GM12801 (cell line): ENCODE data around the gene PPP2R5C.

Experiments used
- TF ChIP-seq, protein P1 (sequence below): IDR thresholded peaks from one replicate; pipeline ENCODE4 v1.5.1; 2011; ENCODE audit warnings: control low read depth; ENCODE audit not compliant: insufficient read length; ENCODE audit errors: extremely low read depth

Gene PPP2R5C

DNA sequence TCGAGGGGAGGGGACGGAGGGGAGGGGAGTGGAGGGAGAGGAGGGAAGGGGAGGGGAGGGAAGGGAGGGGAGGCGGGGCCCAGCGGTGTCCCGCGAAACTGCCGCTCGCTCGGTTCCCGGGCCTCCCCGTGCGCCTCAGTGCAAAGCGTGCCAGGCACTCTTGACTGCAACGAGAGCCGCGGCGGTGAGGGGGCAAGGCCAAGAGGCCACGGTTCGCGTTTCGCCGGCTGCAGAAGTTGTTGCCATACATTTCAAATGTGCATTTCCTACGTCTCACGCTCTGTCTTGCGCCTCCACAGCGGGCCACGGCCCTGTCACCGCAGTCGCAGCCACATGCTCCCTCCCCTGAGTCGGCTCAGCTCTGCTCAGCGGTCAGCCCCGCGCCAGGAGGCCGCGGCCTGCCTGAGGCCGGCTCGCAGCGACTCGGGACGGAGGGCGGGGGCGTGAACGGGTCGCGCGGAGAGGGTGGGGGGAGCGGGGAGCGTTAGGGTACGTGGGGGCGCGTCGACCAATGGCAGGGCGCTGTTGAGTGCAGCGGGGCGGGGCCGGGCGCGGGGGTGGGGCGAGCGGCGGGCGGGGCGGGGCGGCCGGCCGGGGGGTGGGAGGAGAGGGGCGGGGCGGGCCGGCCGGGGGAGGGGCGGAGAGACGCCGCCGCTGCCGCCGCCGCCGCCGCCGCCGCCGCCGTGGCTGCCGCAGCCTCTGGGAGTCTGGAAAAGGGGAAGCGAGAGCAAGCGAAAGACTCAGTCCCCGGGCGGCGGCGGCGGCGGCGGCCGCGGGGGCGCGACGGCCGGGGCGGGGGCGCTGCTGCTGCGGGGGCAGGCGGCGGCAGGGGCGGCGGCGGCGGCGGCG is at the start of gene PPP2R5C:
PPP2R5C (plus strand) TSS at position 678 of the 849 bp plus-strand sequence. CDS start 185 bp downstream, outside the sequence.
- TF ChIP-seq, protein P1, sequence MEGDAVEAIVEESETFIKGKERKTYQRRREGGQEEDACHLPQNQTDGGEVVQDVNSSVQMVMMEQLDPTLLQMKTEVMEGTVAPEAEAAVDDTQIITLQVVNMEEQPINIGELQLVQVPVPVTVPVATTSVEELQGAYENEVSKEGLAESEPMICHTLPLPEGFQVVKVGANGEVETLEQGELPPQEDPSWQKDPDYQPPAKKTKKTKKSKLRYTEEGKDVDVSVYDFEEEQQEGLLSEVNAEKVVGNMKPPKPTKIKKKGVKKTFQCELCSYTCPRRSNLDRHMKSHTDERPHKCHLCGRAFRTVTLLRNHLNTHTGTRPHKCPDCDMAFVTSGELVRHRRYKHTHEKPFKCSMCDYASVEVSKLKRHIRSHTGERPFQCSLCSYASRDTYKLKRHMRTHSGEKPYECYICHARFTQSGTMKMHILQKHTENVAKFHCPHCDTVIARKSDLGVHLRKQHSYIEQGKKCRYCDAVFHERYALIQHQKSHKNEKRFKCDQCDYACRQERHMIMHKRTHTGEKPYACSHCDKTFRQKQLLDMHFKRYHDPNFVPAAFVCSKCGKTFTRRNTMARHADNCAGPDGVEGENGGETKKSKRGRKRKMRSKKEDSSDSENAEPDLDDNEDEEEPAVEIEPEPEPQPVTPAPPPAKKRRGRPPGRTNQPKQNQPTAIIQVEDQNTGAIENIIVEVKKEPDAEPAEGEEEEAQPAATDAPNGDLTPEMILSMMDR, result no peak

DNA sequence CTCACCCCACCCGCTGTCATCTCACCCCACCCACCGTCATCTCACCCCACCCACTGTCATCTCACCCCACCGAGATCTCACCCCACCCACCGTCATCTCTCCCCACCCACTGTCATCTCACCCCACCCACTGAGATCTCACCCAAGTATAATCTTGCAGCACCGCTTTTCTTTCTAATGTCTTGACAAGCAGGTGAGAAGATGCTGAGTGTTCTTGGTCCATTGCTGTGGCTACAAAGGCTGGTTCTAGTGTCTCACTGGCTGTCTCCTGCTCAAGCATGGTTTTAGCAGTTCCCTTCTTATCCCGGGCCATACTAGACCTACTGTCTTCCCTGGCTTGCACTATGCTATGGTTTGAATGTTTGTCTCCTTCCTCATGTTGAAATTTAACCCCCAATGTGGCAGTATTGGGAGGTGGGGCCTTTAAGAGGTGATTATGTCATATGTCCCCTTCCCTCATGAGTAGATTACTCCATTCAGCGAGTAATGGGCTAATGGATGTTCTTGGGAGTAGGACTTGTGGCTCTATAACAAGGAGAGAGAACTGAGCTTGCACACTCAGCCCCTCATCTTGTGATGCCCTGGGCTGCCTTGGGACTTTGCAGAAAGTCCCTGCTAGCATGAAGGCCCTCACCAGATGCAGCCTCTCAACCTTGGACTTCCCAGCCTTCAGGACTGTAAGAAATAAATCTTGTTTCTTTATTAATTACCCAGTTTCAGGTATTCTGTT is 47.7 kb upstream of the PPP2R5C start:
- TF ChIP-seq, protein P1, result no peak

- TF ChIP-seq, protein P1, result no peak
These were observed 47.1 kb upstream of the PPP2R5C start for GRCh38 chr14:101714394-101714793.

- TF ChIP-seq, protein P1, result no peak
These were observed 46.1 kb upstream of the PPP2R5C start for GRCh38 chr14:101715210-101716076.

GRCh38 chr14:101716077-101716950 is 45.2 kb upstream of the PPP2R5C start:
- TF ChIP-seq, protein P1, result no peak

GRCh38 chr14:101716956-101717662 is 44.4 kb upstream of the PPP2R5C start:
- TF ChIP-seq, protein P1, result no peak
